ACC112 (cell line): ENCODE data around the gene MCMBP.
A peak's percentile ranks its signal among the peaks of the same experiment; 100 is the strongest.
"Not testable (repeated sequence)": the region's sequence is repeated elsewhere in the genome, so short reads cannot be mapped to it uniquely, and the experiment has no call there.

Experiments
- H2AFZ ChIP-seq: fragments of 200-600 bp; sonication (generic); one replicate; pipeline ENCODE4 v1.6.0; 2017; ENCODE audit warnings: antibody characterized with exemption, low read length; ENCODE audit not compliant: unreplicated experiment
- H3K27ac ChIP-seq: fragments of 200-600 bp; sonication (generic); 2 replicates; pipeline ENCODE4 v1.5.1; 2014; ENCODE audit warnings: low read depth, mild to moderate bottlenecking, antibody characterized with exemption, low read length, moderate library complexity
- H3K27me3 ChIP-seq: fragments of 200-600 bp; sonication (generic); 2 replicates; pipeline ENCODE4 v1.6.1; 2014; ENCODE audit warnings: mild to moderate bottlenecking, antibody characterized with exemption, low read length, moderate library complexity, mixed read lengths; ENCODE audit not compliant: insufficient read depth
- H3K36me3 ChIP-seq: fragments of 200-600 bp; sonication (generic); 2 replicates; pipeline ENCODE4 v1.6.1; 2016; ENCODE audit warnings: mild to moderate bottlenecking, antibody characterized with exemption, low read length, moderate library complexity, mixed read lengths; ENCODE audit not compliant: insufficient read depth
- H3K4me1 ChIP-seq: fragments of 200-600 bp; sonication (generic); one replicate; pipeline ENCODE4 v1.6.1; 2016; ENCODE audit warnings: low read length, mixed read lengths; ENCODE audit not compliant: insufficient read depth, unreplicated experiment, control insufficient read depth
- H3K4me3 ChIP-seq: fragments of 200-600 bp; sonication (generic); 2 replicates; pipeline ENCODE4 v1.5.1; 2014; ENCODE audit warnings: mild to moderate bottlenecking, low read depth, low read length
- H3K79me2 ChIP-seq: fragments of 200-600 bp; sonication (generic); one replicate; pipeline ENCODE4 v1.6.0; 2016; ENCODE audit warnings: low read length; ENCODE audit not compliant: control insufficient read depth, unreplicated experiment, insufficient read depth

Gene MCMBP

DNA sequence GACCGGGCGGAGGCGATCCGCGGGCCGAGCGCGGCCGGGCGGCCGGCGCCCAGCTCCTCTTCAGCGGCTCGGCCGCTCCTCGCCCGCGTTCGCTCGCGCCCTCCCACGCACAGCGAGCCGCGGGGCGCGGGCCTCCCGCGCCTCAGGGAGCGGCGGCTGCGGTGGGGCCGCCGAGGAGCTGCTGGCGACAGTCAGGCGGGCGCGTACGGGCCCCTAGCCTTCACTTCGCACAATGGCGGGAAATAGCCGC is at the start of gene MCMBP:
Gene MCMBP, minus strand, starts transcription at position 234 of the 250 bp plus-strand sequence. CDS start 259 bp downstream, outside the sequence.
- peak within 1 kb of the TSS; percentile 46 for H3K27ac ChIP-seq
- peaks cover 17% of the 10 kb centered on the region for H3K4me1 ChIP-seq
- peak within 1 kb of the TSS; percentile 57 for H2AFZ ChIP-seq
- H3K4me3 ChIP-seq, result peak within 1 kb of the TSS; percentile 80
- peaks cover 50% of the 10 kb centered on the region for H3K79me2 ChIP-seq
- no peaks in the 10 kb centered on the region for H3K36me3 ChIP-seq
- H3K27me3 ChIP-seq, result no peaks in the 10 kb centered on the region

DNA sequence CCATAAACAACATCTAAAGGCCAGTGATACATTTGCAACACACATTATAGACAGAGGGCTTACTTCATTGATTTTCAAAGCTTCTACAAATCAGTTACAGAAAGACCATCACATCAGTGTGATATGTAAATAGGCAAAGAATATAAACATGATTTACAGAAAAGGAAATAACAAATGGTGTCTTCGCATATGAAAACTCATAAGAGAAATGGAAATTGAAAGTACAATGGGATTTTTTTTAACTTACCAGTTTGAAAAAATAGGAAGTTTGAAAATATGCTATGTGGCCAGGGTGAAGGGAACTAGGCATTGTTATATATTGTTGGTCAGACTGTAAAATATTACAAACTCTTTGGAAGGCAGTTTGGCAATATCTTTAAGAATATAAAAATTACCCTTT is 47.2 kb upstream of the MCMBP start:
- Histone ChIP-seq H3K27ac (no peak overlapping the region), H2AFZ (no peak overlapping the region), H3K36me3 (peaks cover 39% of the 10 kb centered on the region), H3K79me2 (peaks cover 3% of the 10 kb centered on the region), H3K27me3 (no peaks in the 10 kb centered on the region), H3K4me1 (no peaks in the 10 kb centered on the region), H3K4me3 (no peak overlapping the region)

GRCh38 chr10:119919271-119919670 is 46.6 kb upstream of the MCMBP start:
- peaks cover 3% of the 10 kb centered on the region for H3K79me2 ChIP-seq
- no peak overlapping the region for H3K4me3 ChIP-seq
- H3K27ac ChIP-seq, result no peak overlapping the region
- no peaks in the 10 kb centered on the region for H3K4me1 ChIP-seq
- peaks cover 38% of the 10 kb centered on the region for H3K36me3 ChIP-seq
- H2AFZ ChIP-seq, result no peak overlapping the region
- H3K27me3 ChIP-seq, result no peaks in the 10 kb centered on the region

- Histone ChIP-seq H3K4me3 (no peak overlapping the region), H3K79me2 (peaks cover 3% of the 10 kb centered on the region), H3K27ac (no peak overlapping the region), H3K27me3 (no peaks in the 10 kb centered on the region), H3K36me3 (peaks cover 35% of the 10 kb centered on the region), H3K4me1 (no peaks in the 10 kb centered on the region), H2AFZ (no peak overlapping the region)
Measured at GRCh38 chr10:119917777-119918176, 45.1 kb upstream of the MCMBP start.

- no peak overlapping the region for H2AFZ ChIP-seq
- H3K27ac ChIP-seq, result no peak overlapping the region
- peaks cover 11% of the 10 kb centered on the region for H3K36me3 ChIP-seq
- H3K4me1 ChIP-seq, result no peaks in the 10 kb centered on the region
- no peaks in the 10 kb centered on the region for H3K27me3 ChIP-seq
- no peak overlapping the region for H3K4me3 ChIP-seq
- H3K79me2 ChIP-seq, result no peaks in the 10 kb centered on the region
Measured at GRCh38 chr10:119910689-119911088, 38.0 kb upstream of the MCMBP start.

- no peak overlapping the region for H3K27ac ChIP-seq
- no peak overlapping the region for H2AFZ ChIP-seq
- H3K79me2 ChIP-seq, result peaks cover 7% of the 10 kb centered on the region
- peaks cover 20% of the 10 kb centered on the region for H3K36me3 ChIP-seq
- H3K4me3 ChIP-seq, result no peak overlapping the region
- no peaks in the 10 kb centered on the region for H3K27me3 ChIP-seq
- no peaks in the 10 kb centered on the region for H3K4me1 ChIP-seq
Measured at GRCh38 chr10:119908166-119908565, 35.5 kb upstream of the MCMBP start.

DNA sequence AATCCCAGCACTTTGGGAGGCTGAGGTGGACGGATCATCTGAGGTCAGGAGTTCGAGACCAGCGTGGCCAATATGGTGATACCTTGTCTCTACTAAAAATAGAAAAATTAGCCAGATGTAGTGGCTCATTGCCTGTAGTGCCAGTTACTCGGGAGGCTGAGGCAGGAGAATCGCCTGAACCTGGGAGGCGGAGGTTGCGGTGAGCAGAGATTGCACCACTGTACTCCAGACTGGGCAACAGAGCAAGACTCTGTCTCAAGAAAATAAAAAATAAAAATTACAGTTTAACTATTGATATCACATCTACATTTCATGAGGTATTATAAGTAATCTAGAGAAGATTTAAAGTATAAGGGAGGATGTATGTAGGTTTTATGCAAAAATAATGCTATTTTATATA is 35.1 kb upstream of the MCMBP start:
- not testable (repeated sequence) for H2AFZ ChIP-seq, H3K27ac ChIP-seq, H3K27me3 ChIP-seq, H3K4me3 ChIP-seq, H3K4me1 ChIP-seq
- H3K79me2 ChIP-seq, result peaks cover 12% of the 10 kb centered on the region
- H3K36me3 ChIP-seq, result peaks cover 25% of the 10 kb centered on the region

DNA sequence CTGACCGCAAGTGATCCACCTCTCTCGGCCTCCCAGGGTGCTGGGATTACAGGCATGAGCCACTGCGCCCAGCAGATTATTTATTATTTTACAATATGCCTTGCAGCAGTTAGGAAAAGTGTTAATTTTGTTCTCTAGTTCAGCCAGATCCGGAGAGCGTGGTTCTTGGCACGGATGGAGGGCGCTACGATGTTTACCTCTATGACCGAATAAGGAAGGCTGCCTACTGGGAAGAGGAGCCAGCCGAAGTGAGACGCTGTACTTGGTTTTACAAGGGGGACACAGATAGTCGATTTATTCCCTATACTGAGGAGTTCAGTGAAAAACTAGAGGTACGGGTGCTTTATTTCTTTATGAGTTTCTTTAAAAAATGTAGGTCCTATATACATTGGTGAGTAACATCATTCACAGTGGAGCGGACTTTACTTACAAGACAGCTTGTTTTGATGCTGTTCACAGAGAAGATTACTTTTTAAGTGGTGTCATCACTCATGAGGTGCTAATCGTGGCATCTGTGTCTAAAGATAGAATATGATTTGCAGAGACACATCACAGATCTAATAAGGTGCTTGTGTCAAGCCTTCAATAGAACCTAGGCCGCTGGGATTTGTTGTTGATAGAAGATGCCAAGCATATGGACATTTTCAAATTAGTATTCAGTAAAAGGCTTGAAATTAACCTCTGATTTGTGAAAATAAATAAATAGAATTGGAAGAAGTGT is 31.5 kb upstream of the MCMBP start:
- Histone ChIP-seq H3K27ac (no peak overlapping the region), H2AFZ (no peak overlapping the region), H3K27me3 (no peaks in the 10 kb centered on the region), H3K4me3 (no peak overlapping the region), H3K4me1 (no peaks in the 10 kb centered on the region), H3K79me2 (peaks cover 36% of the 10 kb centered on the region), H3K36me3 (peaks cover 29% of the 10 kb centered on the region)

GRCh38 chr10:119898577-119898976 is 25.9 kb upstream of the MCMBP start:
- Histone ChIP-seq H3K27me3 (no peaks in the 10 kb centered on the region), H3K4me1 (peaks cover 34% of the 10 kb centered on the region), H3K79me2 (peaks cover 78% of the 10 kb centered on the region), H3K36me3 (peaks cover 27% of the 10 kb centered on the region), H3K27ac (no peak overlapping the region), H3K4me3 (no peak overlapping the region), H2AFZ (no peak overlapping the region)

GRCh38 chr10:119896937-119897770 is 24.5 kb upstream of the MCMBP start:
- peak overlapping the region; percentile 66 for H3K27ac ChIP-seq

More at GRCh38 chr10:119896937-119897770, 24.5 kb upstream of the MCMBP start:
- Histone ChIP-seq H3K4me3 (peak overlapping the region; percentile 62), H3K36me3 (peaks cover 19% of the 10 kb centered on the region), H3K27me3 (no peaks in the 10 kb centered on the region), H3K4me1 (peaks cover 35% of the 10 kb centered on the region), H2AFZ (no peak overlapping the region), H3K79me2 (peaks cover 80% of the 10 kb centered on the region)
